Astrocyte of the spinal cord (primary cell): Measurements from ENCODE around the gene TOP1.

Experiments used
- DNase-seq: peaks from one replicate; pipeline ENCODE4 v3.0.0; 2011; ENCODE audit warnings: low read depth, low spot score
- H3K4me3 ChIP-seq: 2 replicates; pipeline ENCODE4 v1.5.1; 2011; ENCODE audit warnings: low read depth, mild to moderate bottlenecking, low read length, moderate library complexity
- CTCF ChIP-seq: IDR thresholded peaks from 2 replicates; pipeline ENCODE4 v1.5.1; 2012; ENCODE audit warnings: low read depth, mild to moderate bottlenecking, low read length, inconsistent platforms
- in situ Hi-C: cut with HindIII; loops from 2 replicates; pipeline ENCODE4 v1.10.0; 2017; ENCODE audit warnings: low sequenced_read_pairs

TOP1 gene

GRCh38 chr20:41147767-41148191 lies 119.2 kb downstream of the TOP1 start:
- H3K4me3 ChIP-seq, result no peak overlapping the region

GRCh38 chr20:41148942-41149341 lies 120.3 kb downstream of the TOP1 start:
- in situ Hi-C loops, result no loop called here
- no peak overlapping the region for H3K4me3 ChIP-seq
- no peak for DNase-seq
- TF ChIP-seq CTCF, result no peak

More at GRCh38 chr20:41147767-41148191, 119.2 kb downstream of the TOP1 start:
- in situ Hi-C loops, result no loop called here
- TF ChIP-seq CTCF, result no peak
- no peak for DNase-seq

- in situ Hi-C loops, result no loop called here
- DNase-seq, result no peak
- no peak for TF ChIP-seq CTCF
- H3K4me3 ChIP-seq, result no peak overlapping the region
Measured at GRCh38 chr20:41150664-41151063, 122.0 kb downstream of the TOP1 start.

DNA sequence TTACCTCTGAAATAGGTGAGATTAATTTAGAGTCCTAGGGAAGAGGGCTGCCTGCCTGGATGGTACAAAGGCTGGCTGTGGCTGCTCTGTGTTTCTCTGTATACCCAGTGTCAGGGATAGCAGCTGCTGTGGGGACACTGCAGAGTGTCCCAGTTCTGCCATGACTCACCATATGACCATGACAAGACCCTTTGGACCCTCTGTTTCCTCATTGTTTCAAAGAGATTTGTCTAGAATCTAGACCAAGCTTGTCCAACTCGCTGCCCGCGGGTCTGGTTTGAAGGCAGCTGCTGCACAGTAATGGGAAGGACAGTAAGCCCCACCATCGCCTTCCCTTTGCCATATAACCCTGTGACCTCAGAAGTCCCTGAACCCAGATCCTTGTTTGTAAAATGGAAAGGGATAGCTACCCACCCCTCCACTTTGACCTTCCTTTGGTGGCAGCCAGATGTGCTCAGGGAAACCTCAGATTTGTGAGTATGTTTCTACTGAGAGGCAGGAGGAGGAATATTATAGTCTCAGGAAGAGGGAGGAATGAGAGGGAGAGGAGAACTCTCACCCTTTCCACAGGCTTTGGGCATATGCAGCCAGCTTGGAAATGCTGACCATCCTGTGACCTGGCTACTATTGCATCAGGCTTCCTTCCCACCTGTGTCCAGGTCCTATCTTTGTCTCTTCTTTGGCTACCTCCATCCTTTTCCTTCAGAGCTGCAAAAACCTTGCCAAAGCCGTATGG lies 122.7 kb downstream of the TOP1 start:
- H3K4me3 ChIP-seq, result no peak overlapping the region
- no peak for DNase-seq
- TF ChIP-seq CTCF, result no peak
- in situ Hi-C loops, result no loop called here

- no peak for DNase-seq
- H3K4me3 ChIP-seq, result no peak overlapping the region
- no peak for TF ChIP-seq CTCF
- in situ Hi-C loops, result no loop called here
Measured at GRCh38 chr20:41152108-41152757, 123.6 kb downstream of the TOP1 start.

GRCh38 chr20:41154436-41155176 lies 126.0 kb downstream of the TOP1 start:
- DNase-seq, result no peak
- TF ChIP-seq CTCF, result no peak
- H3K4me3 ChIP-seq, result no peak overlapping the region
- in situ Hi-C loops, result no loop called here
